Esophagus muscularis mucosa (tissue), 4 donors: ENCODE data around the gene CARD9.

Source experiments
- CTCF ChIP-seq, 3 experiments: fragments of 200-600 bp in 2 of 3; fragments of 450-650 bp in 1 of 3; sonication (generic) in 2 of 3; IDR thresholded peaks; one replicate each; pipeline ENCODE4 v1.5.1; 2017 to 2019; ENCODE audit warnings: antibody characterized with exemption in 3 of 3, mild to moderate bottlenecking in 2 of 3, moderate library complexity in 1 of 3
- EP300 ChIP-seq: sonication (generic); formaldehyde crosslinking; IDR thresholded peaks from one replicate; pipeline ENCODE4 v1.6.1; 2017; ENCODE audit warnings: antibody characterized with exemption
- POLR2A ChIP-seq: fragments of 450-650 bp; IDR thresholded peaks from one replicate; pipeline ENCODE4 v1.6.1; 2017; ENCODE audit warnings: antibody characterized with exemption, moderate library complexity, mild to moderate bottlenecking, low read depth
- POLR2AphosphoS5 ChIP-seq, 2 donors: sonication (generic); formaldehyde crosslinking; IDR thresholded peaks; one replicate each; pipeline ENCODE4 v1.6.1; 2017; ENCODE audit warnings: antibody characterized with exemption in 2 of 2

GRCh38 chr9:136421791-136422190 lies 48.3 kb upstream of the CARD9 start:
- TF ChIP-seq POLR2AphosphoS5 (IDR thresholded peaks at IDR 0.05) (no peak), POLR2A (no peak), CTCF (IDR thresholded peaks at IDR 0.05) (no peak), EP300 (no peak)
